ENCODE data around the gene LTBP4.

Gene LTBP4

DNA sequence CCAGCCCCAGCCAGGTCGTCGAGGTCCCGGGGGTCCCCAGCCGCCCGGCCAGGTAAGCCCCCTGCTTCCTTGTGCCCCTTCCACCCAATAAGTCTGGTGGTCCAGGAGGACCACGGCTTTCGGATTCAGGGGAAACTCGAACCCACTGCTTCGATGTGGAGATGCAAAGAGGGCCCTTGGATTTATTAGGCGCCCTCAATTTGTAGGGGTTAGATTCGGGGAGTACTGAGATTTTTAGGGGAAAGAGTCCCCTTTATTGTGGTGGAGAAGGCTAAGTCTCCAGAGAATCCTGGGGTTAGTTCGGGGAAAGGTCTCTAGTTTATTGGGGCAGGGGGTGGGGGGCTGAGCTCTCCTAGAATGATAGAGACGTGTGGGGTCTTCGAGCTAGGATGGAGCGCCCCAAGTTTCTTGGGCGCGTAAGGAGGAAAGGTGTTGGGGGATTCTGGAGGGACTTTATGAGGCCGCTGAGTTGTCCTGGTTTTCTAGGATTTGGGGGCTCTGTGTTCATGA is 3.8 kb upstream of the LTBP4 start:
- peak overlapping the region; percentile 50 for H3K4me3 ChIP-seq (ENCODE audit: low read depth, low read length)
- no peak overlapping the region for H3K27ac ChIP-seq
- in situ Hi-C loops (cut with HindIII; ENCODE audit: low pct_ligation_motif_present, low sequenced_read_pairs) = loop anchor here (10.0 kb wide), 1 partner anchor 63 kb away; no protein-coding TSS in a partner anchor
- H3K27me3 ChIP-seq (replicated peaks) = no peaks in the 10 kb centered on the region
- no peak for DNase-seq
- TF ChIP-seq, protein P1, sequence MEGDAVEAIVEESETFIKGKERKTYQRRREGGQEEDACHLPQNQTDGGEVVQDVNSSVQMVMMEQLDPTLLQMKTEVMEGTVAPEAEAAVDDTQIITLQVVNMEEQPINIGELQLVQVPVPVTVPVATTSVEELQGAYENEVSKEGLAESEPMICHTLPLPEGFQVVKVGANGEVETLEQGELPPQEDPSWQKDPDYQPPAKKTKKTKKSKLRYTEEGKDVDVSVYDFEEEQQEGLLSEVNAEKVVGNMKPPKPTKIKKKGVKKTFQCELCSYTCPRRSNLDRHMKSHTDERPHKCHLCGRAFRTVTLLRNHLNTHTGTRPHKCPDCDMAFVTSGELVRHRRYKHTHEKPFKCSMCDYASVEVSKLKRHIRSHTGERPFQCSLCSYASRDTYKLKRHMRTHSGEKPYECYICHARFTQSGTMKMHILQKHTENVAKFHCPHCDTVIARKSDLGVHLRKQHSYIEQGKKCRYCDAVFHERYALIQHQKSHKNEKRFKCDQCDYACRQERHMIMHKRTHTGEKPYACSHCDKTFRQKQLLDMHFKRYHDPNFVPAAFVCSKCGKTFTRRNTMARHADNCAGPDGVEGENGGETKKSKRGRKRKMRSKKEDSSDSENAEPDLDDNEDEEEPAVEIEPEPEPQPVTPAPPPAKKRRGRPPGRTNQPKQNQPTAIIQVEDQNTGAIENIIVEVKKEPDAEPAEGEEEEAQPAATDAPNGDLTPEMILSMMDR (IDR thresholded peaks at IDR 0.05; ENCODE audit: low read depth, low read length, missing control alignments) = no peak
- H3K36me3 ChIP-seq (replicated peaks) = no peaks in the 10 kb centered on the region

DNA sequence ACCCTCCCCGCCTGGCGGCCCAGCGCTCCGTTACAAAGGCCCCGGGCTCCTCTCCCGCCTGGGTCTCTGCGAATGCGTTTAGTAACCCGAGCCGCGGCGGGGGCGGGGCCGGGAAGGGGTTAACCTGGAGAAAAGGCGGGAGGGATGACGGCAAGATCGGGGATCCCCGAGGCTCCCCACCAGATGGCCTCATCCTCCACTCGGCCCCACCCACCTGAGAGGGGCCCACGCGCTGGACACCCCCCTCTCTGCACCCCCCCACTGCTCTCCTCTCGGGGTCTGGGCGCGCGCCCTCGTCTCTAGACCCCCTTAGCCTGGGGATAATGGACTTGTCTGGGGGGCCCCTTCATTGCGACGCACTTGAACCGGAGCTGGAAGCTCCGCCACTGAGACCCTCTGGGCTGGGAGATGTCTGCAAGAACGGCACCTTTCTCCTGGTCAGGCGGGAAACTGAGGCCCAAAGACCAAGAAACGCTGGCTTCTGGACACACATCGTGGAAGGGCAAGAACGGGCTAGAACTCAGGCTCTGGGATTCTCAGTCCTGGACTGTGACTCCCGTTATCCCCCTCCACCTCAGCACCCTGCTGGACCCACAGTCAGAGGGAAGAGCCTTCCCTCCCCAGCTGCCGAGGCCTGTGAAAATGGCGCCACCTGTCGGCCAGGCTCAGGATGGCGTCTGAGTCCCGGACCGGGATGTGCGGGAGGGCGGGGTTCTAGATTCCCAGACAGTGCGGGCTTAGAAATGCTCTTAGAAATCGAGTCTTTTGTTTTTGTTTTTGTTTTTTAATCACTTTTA is 2.9 kb upstream of the LTBP4 start:
- TF ChIP-seq, protein P1 (IDR thresholded peaks at IDR 0.05; ENCODE audit: low read depth, low read length, missing control alignments) = peak; percentile 98
- H3K27me3 ChIP-seq (replicated peaks) = no peaks in the 10 kb centered on the region
- no peaks in the 10 kb centered on the region for H3K36me3 ChIP-seq (replicated peaks)
- peak; percentile 81 for DNase-seq
- peak overlapping the region; percentile 50 for H3K4me3 ChIP-seq (ENCODE audit: low read depth, low read length)
- in situ Hi-C loops (cut with HindIII; ENCODE audit: low pct_ligation_motif_present, low sequenced_read_pairs) = loop anchor here (10.0 kb wide), 1 partner anchor 64 kb away; no protein-coding TSS in a partner anchor
- H3K27ac ChIP-seq = no peak overlapping the region

DNA sequence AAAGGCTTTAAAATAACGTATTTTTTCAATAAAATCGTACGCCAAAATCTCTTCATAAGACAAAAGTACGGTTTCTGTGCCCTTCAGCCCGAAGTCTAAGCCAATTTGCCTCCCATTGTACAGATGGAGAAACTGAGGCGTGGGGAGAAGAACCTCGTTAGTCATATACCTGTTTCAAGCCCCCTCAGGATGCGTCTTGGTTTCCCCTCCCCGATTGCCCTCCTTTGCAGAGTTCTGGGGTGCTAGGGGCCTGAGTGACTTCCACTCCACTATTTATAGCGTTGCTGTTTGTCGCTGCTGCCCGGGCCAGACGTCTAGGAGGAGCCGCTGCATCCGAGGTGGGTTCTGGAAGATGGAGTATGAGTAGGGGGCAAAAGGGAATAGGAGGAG is 2.3 kb upstream of the LTBP4 start:
- no peaks in the 10 kb centered on the region for H3K27me3 ChIP-seq (replicated peaks)

DNA sequence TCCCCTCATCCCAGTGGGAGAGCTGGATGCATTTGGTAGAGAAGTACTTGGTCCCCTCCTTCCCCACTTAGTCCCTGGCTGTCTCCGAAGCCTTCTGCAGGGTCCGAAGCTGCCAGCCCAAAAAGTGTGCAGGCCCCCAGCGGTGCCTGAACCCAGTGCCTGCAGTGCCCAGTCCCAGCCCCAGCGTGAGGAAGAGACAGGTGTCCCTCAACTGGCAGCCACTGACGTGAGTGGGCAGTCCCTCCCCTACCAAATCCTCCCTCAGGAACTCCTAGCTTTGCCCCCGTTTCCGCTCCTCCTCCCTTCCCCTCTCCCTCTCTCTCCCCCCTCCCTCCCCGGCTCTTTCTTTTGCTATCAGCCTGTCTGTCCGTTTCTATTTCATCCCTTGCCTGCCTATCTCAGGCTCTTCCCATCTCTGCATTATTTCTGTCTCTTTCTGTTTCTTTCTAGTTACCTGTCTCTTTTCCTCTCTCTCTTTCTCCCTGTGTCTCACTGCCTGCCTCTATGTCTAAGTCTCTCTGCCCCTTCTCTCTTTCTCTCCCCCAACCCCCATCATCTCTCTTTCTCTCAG is 1.8 kb upstream of the LTBP4 start:
- Histone ChIP-seq H3K36me3 (replicated peaks) (no peaks in the 10 kb centered on the region), H3K27me3 (replicated peaks) (no peaks in the 10 kb centered on the region), H3K4me3 (ENCODE audit: low read depth, low read length) (no peak overlapping the region), H3K27ac (no peak overlapping the region)
- TF ChIP-seq, protein P1 (IDR thresholded peaks at IDR 0.05; ENCODE audit: low read depth, low read length, missing control alignments) = no peak
- DNase-seq = no peak
- in situ Hi-C loops (cut with HindIII; ENCODE audit: low pct_ligation_motif_present, low sequenced_read_pairs) = loop anchor here (10.0 kb wide), 1 partner anchor 65 kb away; no protein-coding TSS in a partner anchor

More for the DNA sequence above, 2.3 kb upstream of the LTBP4 start:
- no peak overlapping the region for H3K27ac ChIP-seq
- no peak for DNase-seq
- in situ Hi-C loops (cut with HindIII; ENCODE audit: low pct_ligation_motif_present, low sequenced_read_pairs) = loop anchor here (10.0 kb wide), 1 partner anchor 64 kb away; no protein-coding TSS in a partner anchor
- TF ChIP-seq, protein P1 (IDR thresholded peaks at IDR 0.05; ENCODE audit: low read depth, low read length, missing control alignments) = no peak
- H3K36me3 ChIP-seq (replicated peaks) = no peaks in the 10 kb centered on the region
- H3K4me3 ChIP-seq (ENCODE audit: low read depth, low read length) = no peak overlapping the region

DNA sequence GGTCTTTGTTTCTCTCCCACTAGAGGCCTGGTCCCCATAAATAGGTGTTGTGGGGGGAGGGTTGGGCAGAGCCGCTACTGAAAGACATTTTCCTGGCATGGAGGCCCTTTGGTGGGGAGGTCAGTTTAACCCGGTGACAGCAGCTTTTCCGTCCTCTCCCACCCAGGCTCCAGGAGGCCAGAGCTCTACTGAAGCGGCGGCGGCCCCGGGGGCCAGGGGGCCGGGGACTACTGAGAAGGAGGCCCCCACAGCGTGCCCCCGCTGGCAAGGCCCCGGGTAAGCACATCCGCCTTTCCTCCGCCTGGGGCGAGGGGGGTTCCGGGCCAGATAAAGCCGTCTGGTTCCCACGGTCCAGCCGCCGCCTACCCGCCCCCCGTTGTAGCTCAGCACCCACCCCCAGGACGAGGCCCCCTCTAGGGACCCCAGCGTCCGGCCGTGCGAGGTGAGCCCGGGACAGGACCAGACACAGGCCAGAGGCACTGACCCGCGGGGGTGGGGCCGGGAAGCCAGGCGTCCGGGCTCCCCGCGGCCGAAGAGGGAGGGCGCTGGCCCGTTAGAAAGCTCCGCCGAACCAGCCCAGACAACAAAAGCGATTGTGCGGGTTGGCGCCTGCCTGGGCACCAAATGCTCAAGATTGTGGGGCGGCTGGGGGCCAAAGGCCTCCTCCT is 1.1 kb upstream of the LTBP4 start:
- H3K27ac ChIP-seq = no peak overlapping the region
- H3K36me3 ChIP-seq (replicated peaks) = no peaks in the 10 kb centered on the region
- H3K4me3 ChIP-seq (ENCODE audit: low read depth, low read length) = no peak overlapping the region
- in situ Hi-C loops (cut with HindIII; ENCODE audit: low pct_ligation_motif_present, low sequenced_read_pairs) = loop anchor here (10.0 kb wide), 1 partner anchor 65 kb away; no protein-coding TSS in a partner anchor
- TF ChIP-seq, protein P1 (IDR thresholded peaks at IDR 0.05; ENCODE audit: low read depth, low read length, missing control alignments) = no peak
- no peak for DNase-seq
- H3K27me3 ChIP-seq (replicated peaks) = no peaks in the 10 kb centered on the region
